IMR-90 (cell line): ENCODE results near the gene CMIP. TPM values are rescaled to one million over a fixed set of nuclear protein-coding genes. Genes with fewer than 3 reads are reported as not detected.

Experiments
- ATAC-seq: fragments of 200-7000 bp; cut with Tn5 transposase; 2 replicates; pipeline ENCODE4 v1.9.1; 2020; ENCODE audit warnings: low read depth, mild to moderate bottlenecking, moderate library complexity
- BruUV-seq: library from RNA; stranded (reverse); fragments of 400-500 nt; replicated peaks from 2 replicates; lab custom pipeline; 2021; lab: Mats Ljungman, UMichigan
- CTCF ChIA-PET: fragments of 300-600 bp; formaldehyde crosslinking; extraction: SDS; loops from one replicate; lab custom pipeline; 2021; ENCODE audit warnings: antibody characterized with exemption; lab: Yijun Ruan, JAX
- POLR2A ChIA-PET: fragments of 300-600 bp; sonication (Branson Sonifier 250); formaldehyde crosslinking; loops from one replicate; lab custom pipeline; 2022; ENCODE audit warnings: antibody characterized with exemption; ENCODE audit not compliant: unreplicated experiment; lab: Charles Lee
- DNase-seq: peaks from one replicate; pipeline ENCODE4 v3.0.0; 2013
- H2AFZ ChIP-seq: replicated peaks from 2 replicates; pipeline ENCODE3; 2013; ENCODE audit warnings: low read length, mild to moderate bottlenecking; ENCODE audit not compliant: poor library complexity
- H2AK5ac ChIP-seq: 2 replicates; pipeline ENCODE4 v1.6.1; 2013; ENCODE audit warnings: low read depth, low read length, inconsistent platforms
- H2AK9ac ChIP-seq: replicated peaks from 2 replicates; pipeline ENCODE3; 2013; ENCODE audit warnings: mild to moderate bottlenecking, low read depth, low read length, moderate library complexity; ENCODE audit not compliant: poor library complexity
- H2BK120ac ChIP-seq: 2 replicates; pipeline ENCODE4 v1.6.1; 2013; ENCODE audit warnings: low read depth, low read length, inconsistent platforms
- H2BK15ac ChIP-seq: 3 replicates; pipeline ENCODE4 v1.6.1; 2013; ENCODE audit warnings: low read depth, low read length, inconsistent platforms
- H2BK20ac ChIP-seq: 2 replicates; pipeline ENCODE4 v1.6.1; 2013; ENCODE audit warnings: low read depth, mild to moderate bottlenecking, inconsistent platforms, low read length, moderate library complexity
- H2BK5ac ChIP-seq: 2 replicates; pipeline ENCODE4 v1.6.1; 2013; ENCODE audit warnings: mild to moderate bottlenecking, low read depth, low read length, inconsistent platforms; ENCODE audit not compliant: poor library complexity, severe bottlenecking
- H3K14ac ChIP-seq: replicated peaks from 2 replicates; pipeline ENCODE4 v1.6.1; 2013; ENCODE audit warnings: low read depth, low read length, inconsistent platforms
- H3K18ac ChIP-seq: 2 replicates; pipeline ENCODE4 v1.6.1; 2013; ENCODE audit warnings: low read depth, low read length, control low read depth
- H3K23ac ChIP-seq: 2 replicates; pipeline ENCODE4 v1.6.1; 2013; ENCODE audit warnings: low read depth, low read length, inconsistent platforms
- H3K27ac ChIP-seq: 2 replicates; pipeline ENCODE4 v1.5.1; 2013; ENCODE audit warnings: mild to moderate bottlenecking, control low read depth, low read length; ENCODE audit not compliant: insufficient read depth
- H3K27me3 ChIP-seq: 2 replicates; pipeline ENCODE4 v1.6.1; 2013; ENCODE audit warnings: low read length; ENCODE audit not compliant: control insufficient read depth, insufficient read depth
- H3K36me3 ChIP-seq: 2 replicates; pipeline ENCODE4 v1.6.1; 2013; ENCODE audit warnings: low read length, mixed read lengths; ENCODE audit not compliant: control insufficient read depth, insufficient read depth
- H3K4ac ChIP-seq: 2 replicates; pipeline ENCODE4 v1.6.1; 2013; ENCODE audit warnings: low read depth, low read length, inconsistent platforms
- H3K4me1 ChIP-seq: 2 replicates; pipeline ENCODE4 v1.6.1; 2013; ENCODE audit warnings: low read length, mixed read lengths; ENCODE audit not compliant: control insufficient read depth, insufficient read depth
- H3K4me2 ChIP-seq: 2 replicates; pipeline ENCODE4 v1.6.1; 2013; ENCODE audit warnings: low read depth, mild to moderate bottlenecking, control low read depth, low read length, moderate library complexity
- H3K4me3 ChIP-seq: 2 replicates; pipeline ENCODE4 v1.5.1; 2013; ENCODE audit warnings: low read depth, mild to moderate bottlenecking, control low read depth, low read length, moderate library complexity; ENCODE audit not compliant: insufficient read depth
- H3K56ac ChIP-seq: 2 replicates; pipeline ENCODE4 v1.6.1; 2013; ENCODE audit warnings: low read length, inconsistent platforms; ENCODE audit not compliant: insufficient read depth; ENCODE audit errors: extremely low read depth
- H3K79me1 ChIP-seq, 2 experiments: 2 replicates each; pipeline ENCODE4 v1.6.1; 2013; ENCODE audit warnings: low read length in 2 of 2, inconsistent platforms in 1 of 2, low read depth in 1 of 2
- H3K9ac ChIP-seq: 2 replicates; pipeline ENCODE4 v1.6.1; 2013; ENCODE audit warnings: low read depth, low read length, control low read depth
- H3K9me1 ChIP-seq: 2 replicates; pipeline ENCODE4 v1.6.1; 2013; ENCODE audit warnings: low read length, inconsistent platforms; ENCODE audit not compliant: insufficient read depth
- H3K9me3 ChIP-seq: 2 replicates; pipeline ENCODE4 v1.6.1; 2013; ENCODE audit warnings: low read length; ENCODE audit not compliant: control insufficient read depth, insufficient read depth
- H4K20me1 ChIP-seq: 2 replicates; pipeline ENCODE4 v1.6.1; 2013; ENCODE audit warnings: low read length, inconsistent platforms; ENCODE audit not compliant: insufficient read depth
- H4K5ac ChIP-seq: 2 replicates; pipeline ENCODE4 v1.6.1; 2013; ENCODE audit warnings: mild to moderate bottlenecking, low read depth, low read length, control low read depth
- H4K8ac ChIP-seq, 2 experiments: 2 replicates each; pipeline ENCODE4 v1.6.1; 2013; ENCODE audit warnings: low read depth in 2 of 2, low read length in 2 of 2, control low read depth in 1 of 2, inconsistent platforms in 1 of 2
- H4K91ac ChIP-seq: 2 replicates; pipeline ENCODE4 v1.6.1; 2013; ENCODE audit warnings: low read depth, low read length, inconsistent platforms; ENCODE audit not compliant: insufficient read depth
- BHLHE40 ChIP-seq: fragments of 150-350 bp; IDR thresholded peaks from 2 replicates; pipeline ENCODE4 v1.6.1; 2016; ENCODE audit warnings: mild to moderate bottlenecking, low read depth, low read length
- FOS ChIP-seq: fragments of 150-350 bp; IDR thresholded peaks from 2 replicates; pipeline ENCODE4 v1.6.1; 2016; ENCODE audit warnings: low read depth, low read length
- MAFK ChIP-seq: IDR thresholded peaks from 2 replicates; pipeline ENCODE4 v1.6.1; 2012; ENCODE audit warnings: low read depth, low read length, improper control_type of control experiment
- MXI1 ChIP-seq: IDR thresholded peaks from 2 replicates; pipeline ENCODE4 v1.6.1; 2012; ENCODE audit warnings: low read depth, mild to moderate bottlenecking, low read length, moderate library complexity, borderline replicate concordance
- NFE2L2 ChIP-seq: fragments of 150-350 bp; IDR thresholded peaks from 2 replicates; pipeline ENCODE4 v1.6.1; 2016; ENCODE audit warnings: low read depth, mild to moderate bottlenecking, low read length
- POLR2A ChIP-seq: IDR thresholded peaks from 2 replicates; pipeline ENCODE4 v1.6.1; 2012; ENCODE audit warnings: mild to moderate bottlenecking, low read depth, low read length
- RCOR1 ChIP-seq: IDR thresholded peaks from 2 replicates; pipeline ENCODE4 v1.6.1; 2012; ENCODE audit warnings: mild to moderate bottlenecking, low read length, improper control_type of control experiment; ENCODE audit not compliant: insufficient replicate concordance
- RFX5 ChIP-seq: IDR thresholded peaks from 2 replicates; pipeline ENCODE4 v1.8.0; 2012; ENCODE audit warnings: low read depth, mild to moderate bottlenecking, low read length, moderate library complexity
- SMC3 ChIP-seq: fragments of 150-350 bp; IDR thresholded peaks from 2 replicates; pipeline ENCODE4 v1.6.1; 2016; ENCODE audit warnings: low read depth, mild to moderate bottlenecking, antibody characterized with exemption, low read length, moderate library complexity
- WGBS, 2 experiments: methylation state at CpG; one replicate each; pipeline versions ENCODE4 v1.1.5 to v1.1.7; 2013; ENCODE audit warnings: missing lambda C conversion rate in 2 of 2; ENCODE audit not compliant: insufficient read length in 1 of 2; ENCODE audit errors: extremely low coverage in 2 of 2; 5-methylcytosine and 5-hydroxymethylcytosine counted together
- dilution Hi-C: fragments of 300-500 bp; cut with HindIII; formaldehyde crosslinking; loops from one replicate; pipeline ENCODE4 v1.14.3; 2018; ENCODE audit warnings: low sequenced_read_pairs; ENCODE audit not compliant: unreplicated experiment
- in situ Hi-C: fragments of 300-500 bp; cut with MboI; formaldehyde crosslinking; loops from 3 replicates; pipeline ENCODE4 v1.14.3; 2019; ENCODE audit warnings: low sequenced_read_pairs, inconsistent platforms, mixed read lengths
- intact Hi-C: fragments of 100-400 bp; cut with micrococcal nuclease; formaldehyde crosslinking; loops from 2 replicates; pipeline ENCODE4 v1.10.0; 2022
- polyA plus RNA-seq, 3 experiments: library from polyadenylated mRNA; depleted of rRNA; stranded (reverse); fragments of >200 nt; gene quantifications; 2 replicates each; pipeline ENCODE4 v1.2.3, GENCODE V29; 2012; ENCODE audit warnings: low replicate concordance in 1 of 3
- total RNA-seq: library from RNA; depleted of rRNA; stranded (reverse); fragments of >200 nt; gene quantifications from 2 replicates; pipeline ENCODE4 v1.2.3, GENCODE V29; 2012
- TF ChIP-seq, protein P1 (sequence below): fragments of 150-350 bp; IDR thresholded peaks from 2 replicates; pipeline ENCODE4 v1.6.1; 2016; ENCODE audit warnings: low read depth, mild to moderate bottlenecking, low read length, moderate library complexity, borderline replicate concordance

The CMIP gene
- total and polyA plus RNA-seq, 2 of the 4 experiments (the other 2 are of a cell fraction), result 3.2 to 11.6 TPM

DNA sequence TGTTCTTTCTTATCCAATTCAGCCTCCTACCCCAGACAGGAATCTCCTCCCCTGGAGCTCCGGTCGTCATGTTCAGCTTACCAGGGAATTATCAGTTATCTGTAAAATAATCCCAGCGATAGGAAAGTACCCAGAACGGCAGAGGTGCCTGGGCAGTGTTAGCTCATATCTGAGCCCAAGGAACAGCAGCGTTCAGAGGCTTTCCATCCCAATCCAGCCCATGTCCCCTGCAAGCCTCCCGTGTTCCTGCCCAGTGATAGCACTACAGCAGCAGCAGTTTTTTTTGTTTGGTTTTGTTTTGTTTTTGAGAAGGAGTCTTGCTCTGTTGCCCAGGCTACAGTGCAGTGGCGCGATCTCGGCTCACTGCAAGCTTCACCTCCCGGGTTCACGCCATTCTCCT, 158.2 kb downstream of the CMIP start:
- in situ Hi-C loops (no loop called here), dilution Hi-C loops (no loop called here), intact Hi-C loops (no loop called here)
- no peak for TF ChIP-seq MAFK
- no peak for TF ChIP-seq SMC3
- no peak for TF ChIP-seq NFE2L2
- no peak for TF ChIP-seq POLR2A
- no peak for TF ChIP-seq BHLHE40
- TF ChIP-seq MXI1, result no peak
- TF ChIP-seq RFX5, result no peak
- no peak for TF ChIP-seq FOS
- TF ChIP-seq, protein P1, sequence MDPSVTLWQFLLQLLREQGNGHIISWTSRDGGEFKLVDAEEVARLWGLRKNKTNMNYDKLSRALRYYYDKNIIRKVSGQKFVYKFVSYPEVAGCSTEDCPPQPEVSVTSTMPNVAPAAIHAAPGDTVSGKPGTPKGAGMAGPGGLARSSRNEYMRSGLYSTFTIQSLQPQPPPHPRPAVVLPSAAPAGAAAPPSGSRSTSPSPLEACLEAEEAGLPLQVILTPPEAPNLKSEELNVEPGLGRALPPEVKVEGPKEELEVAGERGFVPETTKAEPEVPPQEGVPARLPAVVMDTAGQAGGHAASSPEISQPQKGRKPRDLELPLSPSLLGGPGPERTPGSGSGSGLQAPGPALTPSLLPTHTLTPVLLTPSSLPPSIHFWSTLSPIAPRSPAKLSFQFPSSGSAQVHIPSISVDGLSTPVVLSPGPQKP, result no peak
- TF ChIP-seq RCOR1, result no peak
- H4K91ac ChIP-seq, result no peak overlapping the region
- no peaks in the 10 kb centered on the region for H3K36me3 ChIP-seq
- no peak overlapping the region for H2BK15ac ChIP-seq
- H2AK5ac ChIP-seq, result no peak overlapping the region
- no peak overlapping the region for H2AFZ ChIP-seq
- no peak for DNase-seq
- 60% methylated on average over 1 of the region's 11 CpGs; no CpG with 5 or more reads in 1 of the 2 experiments for WGBS, 2 experiments
- H2BK5ac ChIP-seq, result no peak overlapping the region
- H4K8ac ChIP-seq, result no peak overlapping the region
- no peak overlapping the region for H2AK9ac ChIP-seq
- H3K4me1 ChIP-seq, result peaks cover 20% of the 10 kb centered on the region
- no peak overlapping the region for H3K4me3 ChIP-seq
- no peak overlapping the region for H4K5ac ChIP-seq
- no peak overlapping the region for H3K4ac ChIP-seq
- H2BK20ac ChIP-seq, result no peak overlapping the region
- H4K20me1 ChIP-seq, result peaks cover 80% of the 10 kb centered on the region
- H3K23ac ChIP-seq, result no peak overlapping the region
- H3K56ac ChIP-seq, result no peak overlapping the region
- H3K27me3 ChIP-seq, result no peaks in the 10 kb centered on the region
- H3K14ac ChIP-seq, result no peak overlapping the region
- no peak for ATAC-seq
- H3K18ac ChIP-seq, result no peak overlapping the region
- H3K4me2 ChIP-seq, result no peak overlapping the region
- CTCF ChIA-PET, result no interaction called here
- H3K9me1 ChIP-seq, result peaks cover 15% of the 10 kb centered on the region
- H2BK120ac ChIP-seq, result no peak overlapping the region
- peaks cover 25 to 58% of the 10 kb centered on the region in 2 experiments for H3K79me1 ChIP-seq
- BruUV-seq, result no TSS peak
- POLR2A ChIA-PET, result no interaction called here
- H3K27ac ChIP-seq, result no peak overlapping the region
- no peak overlapping the region for H3K9ac ChIP-seq
- no peaks in the 10 kb centered on the region for H3K9me3 ChIP-seq
